Omental fat pad (tissue), 4 donors: ENCODE results near the gene TAS2R7. TPM values are rescaled to one million over a fixed set of nuclear protein-coding genes. Genes with fewer than 3 reads are reported as not detected.
"Not testable (repeated sequence)": the region's sequence is repeated elsewhere in the genome, so short reads cannot be mapped to it uniquely, and the experiment has no call there.

Experiments used
- ATAC-seq: fragments of 150-250 bp; one replicate; pipeline ENCODE4 v1.9.1; 2016; ENCODE audit warnings: mild to moderate bottlenecking, moderate library complexity; ENCODE audit not compliant: low FRiP score
- DNase-seq: peaks from one replicate; pipeline ENCODE4 v3.0.0-alpha.2; 2019; ENCODE audit warnings: low spot score
- CTCF ChIP-seq, 3 donors: fragments of 450-650 bp; IDR thresholded peaks; one replicate each; pipeline ENCODE4 v1.5.1; 2016 to 2017; ENCODE audit warnings: antibody characterized with exemption in 3 of 3, mild to moderate bottlenecking in 3 of 3, moderate library complexity in 2 of 3
- total RNA-seq, 4 donors: library from RNA; depleted of rRNA; stranded (reverse); fragments of >200 nt; gene quantifications; one replicate each; pipeline ENCODE4 v1.1.0, GENCODE V29; 2016

Gene TAS2R7
- total RNA-seq, 4 donors from 2014 or later, result not detected

GRCh38 chr12:10826258-10826657 lies 23.8 kb upstream of the TAS2R7 start, which contains the start of gene TAS2R10:
TSS of gene TAS2R10 (minus strand) at chr12:10826358. CDS start at chr12:10826269, 89 bp downstream.
- TF ChIP-seq CTCF (IDR thresholded peaks at IDR 0.05), result no peak
- no peak for DNase-seq
- ATAC-seq, result no peak

DNA sequence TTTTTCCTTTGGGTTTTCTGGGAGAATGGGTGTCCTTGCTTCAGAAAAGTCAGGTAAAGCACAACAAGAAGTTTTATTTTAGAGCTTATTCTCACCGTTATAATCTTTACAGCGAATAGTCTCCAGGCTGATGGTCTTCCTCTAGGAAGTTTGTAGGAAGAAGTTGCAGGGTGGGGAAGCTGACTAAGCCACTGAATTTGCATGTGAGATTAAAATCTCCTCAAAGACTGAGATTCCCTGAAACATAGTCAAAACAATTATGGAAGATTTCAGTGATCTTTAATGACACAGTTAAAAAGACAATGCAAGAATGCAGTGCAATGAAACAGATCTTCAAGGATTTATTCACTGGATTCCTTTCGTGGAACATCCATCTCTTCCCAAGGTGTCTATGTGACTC lies 22.5 kb upstream of the TAS2R7 start:
- no peak for ATAC-seq

GRCh38 chr12:10811883-10812536 lies 9.6 kb upstream of the TAS2R7 start:
- no peak for TF ChIP-seq CTCF (IDR thresholded peaks at IDR 0.05)
- DNase-seq, result no peak
- no peak for ATAC-seq

More for the DNA sequence above, 22.5 kb upstream of the TAS2R7 start:
- DNase-seq, result no peak
- no peak for TF ChIP-seq CTCF (IDR thresholded peaks at IDR 0.05)

DNA sequence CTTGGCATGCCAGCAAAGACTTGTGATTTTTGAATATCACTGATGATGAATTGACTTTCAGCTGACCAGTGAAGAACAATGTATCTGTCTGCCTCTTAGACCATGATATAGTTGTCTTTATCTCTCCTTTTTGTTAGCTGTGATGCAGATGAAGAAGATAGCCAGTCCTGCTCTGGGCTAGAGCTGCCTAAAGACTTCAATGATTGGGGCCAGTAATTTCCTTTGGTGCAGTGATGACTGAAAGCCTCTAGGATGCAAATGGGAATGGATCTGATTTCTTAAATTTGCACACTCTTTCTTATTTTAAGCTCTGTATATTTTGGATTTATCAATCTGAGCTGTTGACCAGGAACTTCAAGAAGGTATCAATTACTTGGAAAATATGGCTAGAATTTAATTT lies 7.6 kb upstream of the TAS2R7 start, which contains the start of gene TAS2R9:
TSS of gene TAS2R9 (minus strand) at position 101 of the 400 bp plus-strand sequence. CDS start at position 8, 93 bp downstream.
- DNase-seq (no peak), ATAC-seq (no peak)
- TF ChIP-seq CTCF (IDR thresholded peaks at IDR 0.05), result no peak

- DNase-seq, result no peak
- no peak for ATAC-seq
- TF ChIP-seq CTCF (IDR thresholded peaks at IDR 0.05), result no peak
Measured at GRCh38 chr12:10807186-10807585, 4.8 kb upstream of the TAS2R7 start, which contains the start of gene TAS2R8. TSS of gene TAS2R8 (minus strand) at chr12:10807286. CDS start at chr12:10806980, 306 bp downstream.

GRCh38 chr12:10801741-10802140 lies 686 bp downstream of the TAS2R7 start:
- no peak for DNase-seq
- no peak for TF ChIP-seq CTCF (IDR thresholded peaks at IDR 0.05)
- no peak for ATAC-seq

- DNase-seq (no peak), ATAC-seq (no peak)
- TF ChIP-seq CTCF (IDR thresholded peaks at IDR 0.05), result no peak
Measured at GRCh38 chr12:10794222-10794621, 8.2 kb downstream of the TAS2R7 start.

- not testable (repeated sequence) for DNase-seq, ATAC-seq
Measured at GRCh38 chr12:10791769-10792168, 10.7 kb downstream of the TAS2R7 start.
